ENCODE results near the gene SLC13A2.

GRCh38 chr17:28426081-28426519 lies 47.3 kb upstream of the SLC13A2 start:
- no peak for TF ChIP-seq REST (IDR thresholded peaks at IDR 0.05; ENCODE audit: low read depth)
- TF ChIP-seq TEAD4 (IDR thresholded peaks at IDR 0.05) = no peak
- TF ChIP-seq FOXM1 (IDR thresholded peaks at IDR 0.05; ENCODE audit: borderline replicate concordance, low read depth) = no peak
